HG03558 (cell line): Measurements from ENCODE around the gene GRWD1.

Source experiments
- ATAC-seq: cut with Tn5 transposase; IDR thresholded peaks from one replicate; pipeline ENCODE4 v1.9.1; 2021; ENCODE audit warnings: moderate number of reproducible peaks; ENCODE audit not compliant: unreplicated experiment; ENCODE audit errors: extremely low read depth

The GRWD1 gene

GRCh38 chr19:48421548-48421947 lies 24.2 kb upstream of the GRWD1 start:
- ATAC-seq = no peak

GRCh38 chr19:48424694-48425219 lies 21.0 kb upstream of the GRWD1 start:
- no peak for ATAC-seq

- no peak for ATAC-seq
Measured at GRCh38 chr19:48428670-48429069, 17.1 kb upstream of the GRWD1 start.

- no peak for ATAC-seq
Measured at GRCh38 chr19:48433337-48433736, 12.4 kb upstream of the GRWD1 start.

DNA sequence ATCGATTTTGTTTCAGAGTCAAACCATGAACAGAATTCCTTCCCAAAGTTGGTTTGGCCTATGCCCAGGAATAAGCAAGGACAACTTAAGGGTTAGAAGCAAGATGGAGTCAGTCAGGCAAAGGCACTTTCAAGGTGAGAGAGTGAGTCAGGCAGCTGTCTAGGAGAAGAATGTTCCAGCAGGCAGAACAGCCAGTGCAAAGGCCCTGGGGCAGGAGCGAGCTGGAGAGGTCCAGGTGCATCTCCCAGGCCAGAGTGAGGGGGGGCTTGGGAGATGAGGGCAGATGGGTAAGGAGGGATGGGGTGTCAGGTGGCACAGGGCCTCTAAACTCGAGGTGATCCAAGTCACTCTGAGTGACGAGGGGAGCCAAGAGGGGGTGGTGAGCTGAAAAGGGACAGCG lies 9.2 kb upstream of the GRWD1 start:
- no peak for ATAC-seq

DNA sequence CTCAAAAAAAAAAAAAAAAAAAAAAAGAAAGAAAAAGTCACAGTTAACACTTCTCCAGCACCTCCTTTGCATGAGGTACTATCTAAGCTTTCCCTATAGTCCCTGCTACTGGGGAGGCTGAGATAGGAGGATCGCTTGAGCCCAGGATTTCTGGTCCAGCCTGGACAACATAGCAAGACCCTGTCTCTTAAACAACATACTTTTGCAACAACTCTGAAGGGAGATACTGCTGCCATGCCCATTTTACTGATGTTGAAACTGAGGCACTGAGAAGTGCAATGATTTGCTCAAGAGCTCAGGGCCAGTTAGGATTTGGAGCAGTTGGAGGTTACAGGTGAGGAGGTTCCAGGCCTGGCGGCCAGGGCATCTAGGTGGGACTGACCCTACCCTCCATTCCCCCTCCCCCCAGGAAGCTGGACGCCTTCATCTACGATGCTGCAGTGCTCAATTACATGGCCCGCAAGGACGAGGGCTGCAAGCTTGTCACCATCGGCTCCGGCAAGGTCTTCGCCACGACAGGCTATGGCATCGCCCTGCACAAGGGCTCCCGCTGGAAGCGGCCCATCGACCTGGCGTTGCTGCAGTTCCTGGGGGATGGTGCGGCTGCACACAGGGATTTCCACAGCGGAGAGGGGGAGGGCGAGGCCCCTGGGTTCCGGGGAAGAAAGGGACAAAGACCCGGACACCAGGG lies 4.3 kb upstream of the GRWD1 start:
- no peak for ATAC-seq

DNA sequence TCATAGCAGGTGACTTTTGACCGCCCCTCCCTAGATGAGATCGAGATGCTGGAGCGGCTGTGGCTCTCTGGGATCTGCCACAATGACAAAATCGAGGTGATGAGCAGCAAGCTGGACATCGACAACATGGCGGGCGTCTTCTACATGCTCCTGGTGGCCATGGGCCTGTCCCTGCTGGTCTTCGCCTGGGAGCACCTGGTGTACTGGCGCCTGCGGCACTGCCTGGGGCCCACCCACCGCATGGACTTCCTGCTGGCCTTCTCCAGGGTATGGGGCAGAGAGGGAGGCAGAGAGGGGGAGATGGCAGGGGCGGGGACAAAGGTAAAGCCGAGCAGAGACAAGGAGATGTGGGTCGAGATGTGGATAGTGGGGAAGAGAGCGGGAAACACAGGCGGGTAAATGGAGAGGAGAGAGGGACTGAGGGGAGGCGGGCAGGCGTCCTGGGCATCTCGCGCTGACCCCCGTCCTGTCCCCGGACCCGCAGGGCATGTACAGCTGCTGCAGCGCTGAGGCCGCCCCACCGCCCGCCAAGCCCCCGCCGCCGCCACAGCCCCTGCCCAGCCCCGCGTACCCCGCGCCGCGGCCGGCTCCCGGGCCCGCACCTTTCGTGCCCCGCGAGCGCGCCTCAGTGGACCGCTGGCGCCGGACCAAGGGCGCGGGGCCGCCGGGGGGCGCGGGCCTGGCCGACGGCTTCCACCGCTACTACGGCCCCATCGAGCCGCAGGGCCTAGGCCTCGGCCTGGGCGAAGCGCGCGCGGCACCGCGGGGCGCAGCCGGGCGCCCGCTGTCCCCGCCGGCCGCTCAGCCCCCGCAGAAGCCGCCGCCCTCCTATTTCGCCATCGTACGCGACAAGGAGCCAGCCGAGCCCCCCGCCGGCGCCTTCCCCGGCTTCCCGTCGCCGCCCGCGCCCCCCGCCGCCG lies 3.4 kb upstream of the GRWD1 start:
- no peak for ATAC-seq

- no peak for ATAC-seq
Measured at GRCh38 chr19:48443256-48443655, 2.5 kb upstream of the GRWD1 start.

DNA sequence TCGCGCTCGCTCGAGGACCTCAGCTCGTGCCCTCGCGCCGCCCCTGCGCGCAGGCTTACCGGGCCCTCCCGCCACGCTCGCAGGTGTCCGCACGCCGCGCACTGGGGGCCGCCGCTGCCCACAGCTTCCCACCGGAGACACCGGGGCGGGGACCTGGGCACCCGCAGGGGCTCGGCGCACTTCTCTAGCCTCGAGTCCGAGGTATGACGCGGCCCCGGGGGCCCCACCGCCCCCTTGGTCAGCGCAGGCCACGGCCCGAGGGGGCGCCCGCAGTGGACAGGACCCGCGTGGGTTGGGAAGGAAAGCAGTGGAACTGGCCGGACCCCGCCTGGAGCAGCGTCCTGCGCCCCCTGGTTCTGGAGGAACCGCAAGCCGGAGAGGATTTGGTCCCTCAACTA lies 2.1 kb upstream of the GRWD1 start:
- ATAC-seq = no peak

GRCh38 chr19:48444129-48444935 lies 1.5 kb upstream of the GRWD1 start:
- no peak for ATAC-seq

GRCh38 chr19:48444936-48445200 lies 915 bp upstream of the GRWD1 start:
- no peak for ATAC-seq

GRCh38 chr19:48445256-48445605 lies 552 bp upstream of the GRWD1 start:
- no peak for ATAC-seq

GRCh38 chr19:48446579-48446978 lies 796 bp downstream of the GRWD1 start:
- ATAC-seq = no peak

- ATAC-seq = no peak
Measured at GRCh38 chr19:48448563-48448962, 2.8 kb downstream of the GRWD1 start.

GRCh38 chr19:48450441-48450840 lies 4.7 kb downstream of the GRWD1 start:
- ATAC-seq = no peak

- no peak for ATAC-seq
Measured at GRCh38 chr19:48450863-48451262, 5.1 kb downstream of the GRWD1 start.

- no peak for ATAC-seq
Measured at GRCh38 chr19:48451624-48452023, 5.8 kb downstream of the GRWD1 start.

DNA sequence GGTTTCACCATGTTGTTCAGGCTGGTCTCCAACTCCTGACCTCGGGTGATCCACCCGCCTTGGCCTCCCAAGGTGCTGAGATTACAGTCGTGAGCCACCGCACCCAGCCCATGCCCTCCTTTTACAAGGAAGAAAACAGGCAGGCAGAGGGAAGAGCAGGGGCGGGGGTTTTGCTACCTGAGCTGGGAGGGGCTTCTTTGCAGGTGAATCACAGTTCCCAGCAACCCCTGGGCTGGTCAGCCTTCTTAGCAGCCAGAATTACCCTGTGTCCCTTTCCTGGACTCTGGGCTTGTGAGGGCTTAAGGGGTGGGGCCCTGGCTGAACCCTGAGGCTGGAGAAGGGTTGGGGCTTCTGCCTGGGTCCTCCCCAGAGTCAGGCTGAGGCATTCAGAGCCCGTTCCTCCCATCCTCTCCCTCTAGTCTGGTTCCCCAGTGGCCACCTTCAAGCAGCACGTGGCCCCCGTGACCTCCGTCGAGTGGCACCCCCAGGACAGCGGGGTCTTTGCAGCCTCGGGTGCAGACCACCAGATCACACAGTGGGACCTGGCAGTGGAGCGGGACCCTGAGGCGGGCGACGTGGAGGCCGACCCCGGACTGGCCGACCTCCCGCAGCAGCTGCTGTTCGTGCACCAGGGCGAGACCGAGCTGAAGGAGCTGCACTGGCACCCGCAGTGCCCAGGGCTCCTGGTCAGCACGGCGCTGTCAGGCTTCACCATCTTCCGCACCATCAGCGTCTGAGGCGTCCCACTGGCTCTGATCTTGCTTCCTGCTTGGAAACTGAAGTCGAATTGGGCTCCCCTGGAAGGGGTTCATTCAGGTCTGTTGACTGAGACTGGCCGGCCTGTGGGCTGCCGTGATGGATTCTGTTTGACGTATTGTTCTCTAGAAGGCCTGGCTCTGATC lies 6.8 kb downstream of the GRWD1 start:
- ATAC-seq = no peak

GRCh38 chr19:48454150-48454730 lies 8.5 kb downstream of the GRWD1 start:
- no peak for ATAC-seq
